Smooth muscle cell of the brain vasculature (primary cell): ENCODE measurements around the gene RFK.
A peak's percentile ranks its signal among the peaks of the same experiment; 100 is the strongest.

Experiments used
- DNase-seq: peaks from one replicate; pipeline ENCODE4 v3.0.0-alpha.2; 2012; ENCODE audit warnings: low read depth, low spot score

RFK gene

GRCh38 chr9:76412638-76413037 is 18.4 kb upstream of the RFK start:
- no peak for DNase-seq

- no peak for DNase-seq
These were observed 11.6 kb upstream of the RFK start for GRCh38 chr9:76405868-76406267.

DNA sequence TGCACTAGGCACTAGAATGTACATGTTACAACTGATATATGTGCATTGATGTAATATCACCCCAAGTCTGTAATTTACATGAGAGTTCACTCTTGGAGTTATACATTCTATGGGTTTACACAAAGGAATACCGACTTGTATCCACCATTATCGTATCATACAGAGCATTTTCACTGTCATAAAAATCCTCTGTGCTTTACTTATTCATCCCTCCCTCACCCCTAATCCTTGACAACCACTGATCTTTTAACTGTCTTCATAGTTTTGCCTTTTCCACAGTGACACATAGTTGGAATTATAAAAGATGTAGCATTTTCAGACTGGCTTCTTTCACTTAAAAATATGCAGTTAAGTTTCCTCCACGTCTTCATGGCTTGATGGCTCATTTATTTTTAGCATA is 11.1 kb upstream of the RFK start:
- no peak for DNase-seq

GRCh38 chr9:76404401-76404800 is 10.2 kb upstream of the RFK start:
- no peak for DNase-seq

DNA sequence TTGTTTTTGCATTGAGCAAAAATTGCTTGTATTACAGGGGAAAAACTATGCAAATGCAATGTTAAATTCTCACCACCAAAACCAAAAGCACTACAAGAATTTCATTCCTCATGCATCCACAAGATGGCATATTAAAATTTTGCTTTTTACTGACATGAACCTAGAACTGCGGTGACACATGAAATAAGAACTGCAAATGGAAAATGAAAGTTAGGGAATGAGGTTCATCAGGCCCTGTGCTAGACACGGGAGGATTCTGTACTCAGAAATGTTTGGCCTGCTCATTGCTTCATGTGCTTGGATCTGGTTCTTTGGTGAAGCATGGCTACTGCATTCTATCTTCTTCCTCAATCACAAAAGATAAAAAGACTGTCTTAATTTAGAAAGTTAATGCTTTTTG is 9.1 kb upstream of the RFK start:
- DNase-seq, result peak; percentile 44

GRCh38 chr9:76401580-76402354 is 7.5 kb upstream of the RFK start:
- no peak for DNase-seq

DNA sequence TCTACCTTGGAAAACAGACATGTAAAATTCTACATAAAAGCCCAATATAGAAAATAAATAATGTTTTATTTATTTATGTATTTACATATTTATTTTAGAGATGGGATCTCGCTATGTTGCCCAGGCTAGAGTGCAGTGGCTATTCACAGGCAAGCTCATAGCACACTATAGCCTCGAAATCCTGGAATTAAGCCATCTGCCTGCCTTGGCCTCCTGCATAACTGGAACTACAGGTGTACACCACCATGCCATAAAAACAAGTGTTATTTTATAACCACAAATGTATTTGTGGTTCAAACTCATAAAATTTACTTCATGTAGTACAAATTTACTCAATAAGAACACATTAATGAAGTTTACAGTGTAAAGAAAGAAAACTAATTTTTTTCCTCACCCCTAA is 7.0 kb upstream of the RFK start:
- DNase-seq, result no peak

DNA sequence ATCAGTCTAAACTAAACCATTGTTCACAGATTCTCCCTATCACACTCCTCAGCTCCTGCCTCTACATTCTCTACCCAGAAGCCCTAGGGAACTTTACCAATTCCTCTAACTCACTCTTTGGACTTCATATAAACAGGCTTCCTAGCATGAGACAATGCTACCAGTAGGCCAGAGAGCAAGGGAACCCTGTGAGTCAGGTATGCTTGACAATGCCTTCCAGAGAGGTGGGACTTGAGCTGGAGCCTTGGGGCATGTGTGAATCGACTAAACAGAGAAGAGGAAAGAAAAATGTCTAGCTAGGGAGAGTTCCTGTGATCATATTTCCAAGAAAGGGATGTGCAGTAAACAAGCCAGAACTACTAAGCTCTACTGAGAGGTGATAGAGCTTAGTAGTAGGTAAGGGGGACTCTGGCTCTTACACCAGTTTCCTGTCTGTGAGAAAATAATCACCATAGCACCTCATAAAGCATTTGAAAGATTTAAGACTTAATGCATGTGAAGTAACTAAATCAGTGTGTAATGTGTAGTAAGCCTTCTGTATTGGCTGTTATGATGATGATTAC is 6.4 kb upstream of the RFK start:
- no peak for DNase-seq

GRCh38 chr9:76399856-76400255 is 5.6 kb upstream of the RFK start:
- no peak for DNase-seq

GRCh38 chr9:76396597-76396996 is 2.4 kb upstream of the RFK start:
- DNase-seq, result no peak

DNA sequence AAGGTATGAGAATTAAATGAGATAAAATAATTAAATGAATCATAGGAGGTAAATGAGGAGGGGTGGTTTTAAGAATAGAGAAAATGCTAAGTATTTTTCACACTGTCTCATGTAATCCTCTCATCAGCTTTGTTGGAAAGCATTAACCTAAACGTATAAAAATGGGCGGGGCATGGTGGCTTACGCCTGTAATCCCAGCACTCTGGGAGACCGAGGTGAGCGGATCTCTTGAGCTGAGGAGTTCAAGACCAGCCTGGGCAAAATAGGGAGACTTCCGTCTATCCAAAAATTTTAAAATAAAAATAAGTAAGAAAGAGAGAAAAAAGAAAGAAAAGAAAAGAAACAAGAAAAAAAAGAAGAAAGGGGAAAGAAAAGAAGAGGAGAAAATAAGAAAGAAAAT is 1.9 kb upstream of the RFK start:
- DNase-seq, result no peak

- no peak for DNase-seq
These were observed 1.2 kb upstream of the RFK start for GRCh38 chr9:76395381-76395780.

- DNase-seq, result no peak
These were observed 680 bp upstream of the RFK start for GRCh38 chr9:76394960-76395252.

- DNase-seq, result no peak
These were observed 3.6 kb downstream of the RFK start for GRCh38 chr9:76390656-76391055.

GRCh38 chr9:76379494-76379893 is 14.7 kb downstream of the RFK start:
- no peak for DNase-seq

DNA sequence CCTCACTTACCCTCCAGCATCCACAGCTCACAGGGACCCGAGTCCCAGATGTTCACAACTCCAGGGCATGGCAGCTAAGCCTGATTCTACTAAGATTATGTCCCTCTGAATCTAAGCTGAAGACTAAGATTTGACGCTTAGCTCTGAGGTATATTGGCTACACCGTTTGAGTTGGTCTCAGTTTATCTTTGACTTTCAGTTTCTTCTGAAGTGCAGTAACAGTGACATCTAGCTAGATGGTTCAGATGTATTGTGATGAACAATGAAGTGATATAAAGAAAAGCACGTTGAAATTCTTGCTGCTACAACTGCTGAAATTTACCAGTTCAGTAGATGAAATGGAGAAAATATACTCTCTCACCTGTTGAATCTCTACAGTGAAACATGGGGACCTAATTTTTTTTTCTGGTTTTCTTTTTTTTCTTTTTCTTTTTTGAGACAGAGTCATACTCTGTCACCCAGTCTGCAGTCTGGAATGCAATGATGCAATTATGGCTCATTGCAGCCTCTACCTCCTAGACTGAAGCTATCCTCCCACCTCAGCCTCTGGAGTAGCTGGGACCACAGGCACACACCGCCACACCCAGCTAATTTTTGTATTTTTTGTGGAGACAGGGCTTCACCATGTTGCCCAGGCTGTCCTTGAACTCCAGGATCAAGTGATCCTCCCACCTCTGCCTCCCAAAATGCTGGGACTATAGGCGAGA is 15.7 kb downstream of the RFK start:
- no peak for DNase-seq

DNA sequence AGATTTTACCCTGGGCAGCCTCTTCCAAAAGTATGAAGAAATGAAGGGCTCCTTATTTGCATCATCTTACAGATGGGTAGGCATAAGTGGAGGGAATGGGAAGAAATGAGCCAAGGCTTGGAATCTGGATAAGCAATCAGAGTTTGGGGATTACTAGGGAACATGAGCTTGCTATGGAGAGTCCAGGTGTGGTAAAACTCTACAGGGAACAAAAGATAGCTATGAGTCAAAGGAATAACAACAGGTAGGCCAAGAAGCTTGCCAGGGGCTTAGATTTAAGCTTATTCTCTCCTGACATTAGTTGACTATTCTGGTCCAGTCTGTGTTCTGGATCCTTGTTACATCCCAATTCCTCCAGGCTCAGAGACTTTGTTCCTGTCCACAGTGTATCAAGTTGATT is 16.4 kb downstream of the RFK start:
- DNase-seq, result no peak

GRCh38 chr9:76374783-76375559 is 19.3 kb downstream of the RFK start:
- DNase-seq, result peak; percentile 69

DNA sequence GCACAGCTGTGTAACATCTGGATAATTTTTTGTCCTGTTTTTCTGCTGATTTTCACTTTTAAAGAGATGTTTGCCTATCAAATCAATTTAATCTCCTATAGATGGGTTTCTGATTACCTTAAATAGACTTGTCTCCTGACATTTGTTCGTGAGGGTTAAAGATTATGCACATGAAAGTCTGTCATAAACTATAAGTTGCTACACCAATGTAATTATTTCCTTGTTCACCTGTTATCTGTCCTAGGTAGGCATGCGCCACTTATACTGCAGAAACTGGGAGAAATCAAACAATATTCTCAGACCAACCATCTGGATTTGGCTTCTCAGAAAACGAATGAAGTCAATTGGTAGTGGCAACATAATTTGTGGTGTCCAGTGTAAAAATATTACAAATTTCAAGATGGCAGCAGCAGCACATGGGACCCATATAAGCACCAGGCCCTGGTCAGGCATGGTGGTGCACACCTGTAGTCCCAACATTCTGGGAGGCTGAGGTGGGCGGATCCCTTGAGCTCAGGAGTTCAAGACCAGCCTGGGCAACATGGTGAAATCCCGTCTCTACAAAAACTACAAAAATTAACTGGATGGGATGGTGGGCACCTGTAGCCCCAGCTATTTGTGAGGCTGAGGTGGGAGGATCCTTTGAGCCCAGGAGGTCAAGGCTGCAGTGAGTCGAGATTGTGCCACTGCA is 20.3 kb downstream of the RFK start:
- no peak for DNase-seq

DNA sequence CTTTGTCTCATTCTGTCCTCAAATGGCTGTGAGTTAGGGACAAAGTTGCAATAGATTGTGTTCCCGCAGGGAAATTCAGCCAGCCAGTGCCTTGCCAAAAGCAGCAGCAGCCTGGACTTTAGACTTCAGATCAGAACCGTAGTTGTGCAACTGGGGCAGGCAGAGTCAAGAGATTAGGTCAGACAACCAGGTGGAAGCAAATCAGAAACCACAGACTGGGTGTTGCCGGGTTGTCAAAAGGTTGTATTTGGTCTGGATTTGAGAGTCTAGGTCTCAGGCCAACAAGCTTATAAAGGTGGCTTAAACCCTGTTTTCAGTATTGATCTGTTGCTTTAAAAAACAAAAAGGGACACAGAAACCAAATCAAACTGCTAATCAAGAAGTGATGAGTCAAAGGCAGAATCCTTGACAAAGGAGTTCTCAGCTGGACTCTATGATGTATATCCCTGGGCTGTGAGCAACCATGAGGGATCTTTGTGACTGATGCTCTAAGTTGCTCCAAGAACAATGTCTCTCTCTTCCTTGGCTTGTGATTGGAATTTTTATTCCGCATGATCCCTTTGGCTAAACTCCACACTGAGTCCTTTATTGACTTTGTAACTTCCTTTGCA is 20.9 kb downstream of the RFK start:
- DNase-seq, result no peak

- no peak for DNase-seq
These were observed 21.9 kb downstream of the RFK start for GRCh38 chr9:76372336-76372735.
